Thyroid gland (tissue), 4 donors: ENCODE data around the gene PTCH2.

Experiments used
- CTCF ChIP-seq, 6 experiments: fragments of 200-600 bp in 3 of 6; fragments of 450-650 bp in 3 of 6; sonication (generic) in 3 of 6; IDR thresholded peaks; one replicate each; pipeline ENCODE4 v1.5.1; 2016 to 2019; ENCODE audit warnings: antibody characterized with exemption in 6 of 6, mild to moderate bottlenecking in 2 of 6, inconsistent platforms in 1 of 6, moderate library complexity in 1 of 6
- POLR2A ChIP-seq, 2 donors: fragments of 450-650 bp; IDR thresholded peaks; one replicate each; pipeline ENCODE4 v1.6.1; 2017; ENCODE audit warnings: antibody characterized with exemption in 2 of 2, mild to moderate bottlenecking in 2 of 2, moderate library complexity in 1 of 2

- TF ChIP-seq CTCF (IDR thresholded peaks at IDR 0.05), result no peak
- TF ChIP-seq POLR2A (IDR thresholded peaks at IDR 0.05), result no peak
These were observed 27.0 kb upstream of the PTCH2 start for GRCh38 chr1:44870096-44870495.
